CD14-positive monocyte (primary cell): ENCODE measurements around the gene ATXN1. TPM values are rescaled to one million over a fixed set of nuclear protein-coding genes. Genes with fewer than 3 reads are reported as not detected.

Experiments
- DNase-seq, 3 donors: peaks; one replicate each; pipeline ENCODE4 v3.0.0-alpha.2; 2011 to 2022
- H2AFZ ChIP-seq: 2 replicates; pipeline ENCODE4 v1.6.0; 2012; ENCODE audit warnings: mild to moderate bottlenecking, low read depth, low read length, inconsistent platforms; ENCODE audit not compliant: insufficient read depth, poor library complexity, severe bottlenecking
- H3K27ac ChIP-seq, 2 donors: 1 replicate in 1 of 2; 2 replicates in 1 of 2; pipeline ENCODE4 v1.5.1; 2012 to 2013; ENCODE audit warnings: low read length in 2 of 2, control low read depth in 1 of 2, inconsistent platforms in 1 of 2, low read depth in 1 of 2, mild to moderate bottlenecking in 1 of 2
- H3K27me3 ChIP-seq, 2 donors: one replicate each; pipeline versions ENCODE4 v1.6.0 to v1.6.1; 2011 to 2013; ENCODE audit warnings: low read length in 2 of 2; ENCODE audit not compliant: control insufficient read depth in 2 of 2, insufficient read depth in 2 of 2
- H3K36me3 ChIP-seq, 2 donors: replicated peaks in 1 of 2; 1 replicate in 1 of 2; 2 replicates in 1 of 2; pipeline versions ENCODE4 v1.5.1 to v1.6.1; 2012 to 2013; ENCODE audit warnings: low read length in 2 of 2, control low read depth in 1 of 2, inconsistent platforms in 1 of 2, mild to moderate bottlenecking in 1 of 2; ENCODE audit not compliant: insufficient read depth in 2 of 2, control insufficient read depth in 1 of 2
- H3K4me1 ChIP-seq, 2 donors: 1 replicate in 1 of 2; 2 replicates in 1 of 2; pipeline versions ENCODE4 v1.5.1 to v1.6.1; 2012 to 2013; ENCODE audit warnings: low read length in 2 of 2, control low read depth in 1 of 2, inconsistent platforms in 1 of 2, mild to moderate bottlenecking in 1 of 2, moderate library complexity in 1 of 2; ENCODE audit not compliant: insufficient read depth in 2 of 2, control insufficient read depth in 1 of 2
- H3K4me2 ChIP-seq: replicated peaks from 2 replicates; pipeline ENCODE3; 2012; ENCODE audit warnings: low read length, moderate library complexity, mild to moderate bottlenecking; ENCODE audit not compliant: poor library complexity, severe bottlenecking; ENCODE audit errors: extremely low read depth
- H3K4me3 ChIP-seq, 3 experiments: fragments of 200-600 bp in 1 of 3; sonication (generic) in 1 of 3; replicated peaks in 1 of 3; 1 replicate in 2 of 3; 2 replicates in 1 of 3; pipeline ENCODE4 v1.5.1; 2011 to 2013; ENCODE audit warnings: low read length in 3 of 3, mild to moderate bottlenecking in 3 of 3, control low read depth in 2 of 3, low read depth in 2 of 3, inconsistent platforms in 1 of 3, moderate library complexity in 1 of 3
- H3K79me2 ChIP-seq: 2 replicates; pipeline ENCODE4 v1.6.0; 2012; ENCODE audit warnings: mild to moderate bottlenecking, control low read depth, inconsistent platforms, low read length, moderate library complexity; ENCODE audit not compliant: insufficient read depth
- H3K9ac ChIP-seq: 2 replicates; pipeline ENCODE4 v1.6.0; 2017; ENCODE audit warnings: low read length, mild to moderate bottlenecking; ENCODE audit not compliant: insufficient read depth, poor library complexity, severe bottlenecking
- H3K9me3 ChIP-seq, 2 donors: replicated peaks in 1 of 2; 1 replicate in 1 of 2; 2 replicates in 1 of 2; pipeline versions ENCODE4 v1.5.1 to v1.6.1; 2012 to 2013; ENCODE audit warnings: low read length in 2 of 2, control low read depth in 1 of 2; ENCODE audit not compliant: control insufficient read depth in 1 of 2, insufficient read depth in 1 of 2
- H4K20me1 ChIP-seq: 2 replicates; pipeline ENCODE4 v1.6.0; 2012; ENCODE audit warnings: mild to moderate bottlenecking, low read length, control low read depth, moderate library complexity; ENCODE audit not compliant: insufficient read depth
- H3K27ac Mint-ChIP-seq, 7 donors: one replicate each; pipeline ENCODE4 v1.8.0; 2020; ENCODE audit warnings: mild to moderate bottlenecking in 7 of 7, mixed read lengths in 7 of 7, moderate library complexity in 6 of 7, inconsistent platforms in 2 of 7
- H3K27me3 Mint-ChIP-seq, 3 donors: one replicate each; pipeline ENCODE4 v1.8.0; 2021 to 2022; ENCODE audit warnings: low read depth in 3 of 3, mild to moderate bottlenecking in 3 of 3, mixed read lengths in 3 of 3, moderate library complexity in 3 of 3, inconsistent platforms in 1 of 3
- H3K36me3 Mint-ChIP-seq, 2 donors: one replicate each; pipeline ENCODE4 v1.8.0; 2020; ENCODE audit warnings: mixed read lengths in 2 of 2, inconsistent platforms in 1 of 2, mild to moderate bottlenecking in 1 of 2
- H3K4me1 Mint-ChIP-seq: one replicate; pipeline ENCODE4 v1.8.0; 2020; ENCODE audit warnings: mild to moderate bottlenecking, mixed read lengths
- H3K4me3 Mint-ChIP-seq, 2 donors: one replicate each; pipeline ENCODE4 v1.8.0; 2020; ENCODE audit warnings: mild to moderate bottlenecking in 2 of 2, mixed read lengths in 2 of 2, moderate library complexity in 1 of 2
- H3K9me3 Mint-ChIP-seq, 7 donors: one replicate each; pipeline ENCODE4 v1.8.0; 2020 to 2022; ENCODE audit warnings: mixed read lengths in 7 of 7, mild to moderate bottlenecking in 6 of 7, moderate library complexity in 6 of 7, inconsistent platforms in 2 of 7
- WGBS: methylation state at CpG from one replicate; pipeline ENCODE4 v1.1.5; 2013; ENCODE audit warnings: missing lambda C conversion rate; ENCODE audit not compliant: insufficient coverage; 5-methylcytosine and 5-hydroxymethylcytosine counted together
- intact Hi-C, 2 donors: fragments of 100-400 bp; cut with micrococcal nuclease; formaldehyde crosslinking; loops; one replicate each; pipeline versions ENCODE4 v1.15.0 to v1.15.1; 2023
- polyA plus RNA-seq, 3 donors: library from polyadenylated mRNA; depleted of rRNA in 1 of 3; unstranded in 2 of 3; stranded (reverse) in 1 of 3; fragments of 300-500 nt in 2 of 3; fragments of >200 nt in 1 of 3; fragmentation: Illumina TruSeq in 2 of 3; gene quantifications; 1 replicate in 2 of 3; 2 replicates in 1 of 3; pipeline ENCODE4 v1.2.3, GENCODE V29; 2012 to 2021
- TF ChIP-seq, protein P1 (sequence below): fragments of 200-600 bp; IDR thresholded peaks from one replicate; pipeline ENCODE4 v1.8.0; 2022; ENCODE audit warnings: antibody characterized with exemption, mild to moderate bottlenecking

ATXN1 gene
- polyA plus RNA-seq, 3 donors = 8.8 to 19.1 (median 10.9) TPM

DNA sequence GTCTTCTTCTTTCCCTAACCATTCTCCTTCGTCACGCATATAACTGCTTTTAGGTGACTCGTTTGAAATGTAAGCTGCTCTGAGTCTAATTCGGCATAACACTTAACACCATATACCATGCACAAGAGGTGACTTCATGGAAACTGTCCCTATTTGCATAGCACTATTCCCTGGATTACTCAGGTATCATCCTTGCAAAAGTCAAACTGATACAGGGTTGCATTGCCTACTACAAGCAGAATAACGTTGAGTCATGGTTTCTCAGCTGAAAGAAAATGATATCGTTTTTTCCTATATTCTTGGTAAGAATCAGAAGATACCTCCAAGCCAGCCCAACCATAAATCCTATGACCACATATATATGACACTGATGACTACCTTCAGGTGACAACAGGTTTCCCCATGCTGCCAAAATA, 227.5 kb downstream of the ATXN1 start:
- intact Hi-C loops = no loop called here
- no peaks in the 10 kb centered on the region for H3K4me1 Mint-ChIP-seq

DNA sequence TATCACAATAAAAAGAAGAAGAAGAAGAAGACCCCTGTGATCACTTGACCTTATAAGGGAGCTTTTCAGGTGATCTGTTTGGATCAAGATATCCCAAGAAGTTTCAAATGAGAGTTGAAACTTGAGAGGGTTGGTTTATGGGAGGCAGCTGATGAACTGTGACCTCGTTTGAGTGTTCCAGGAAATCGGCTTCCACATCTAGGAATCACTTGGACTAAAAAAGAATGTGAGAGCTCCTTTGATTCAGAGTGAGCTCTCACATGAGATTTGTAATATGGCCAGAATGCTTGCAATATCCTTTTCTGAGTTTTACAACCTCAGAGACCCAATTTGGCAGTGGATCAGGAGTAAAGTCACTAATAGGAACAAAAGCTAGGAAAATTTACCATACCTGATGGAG, 228.1 kb downstream of the ATXN1 start:
- no peaks in the 10 kb centered on the region for H3K36me3 ChIP-seq
- TF ChIP-seq, protein P1, sequence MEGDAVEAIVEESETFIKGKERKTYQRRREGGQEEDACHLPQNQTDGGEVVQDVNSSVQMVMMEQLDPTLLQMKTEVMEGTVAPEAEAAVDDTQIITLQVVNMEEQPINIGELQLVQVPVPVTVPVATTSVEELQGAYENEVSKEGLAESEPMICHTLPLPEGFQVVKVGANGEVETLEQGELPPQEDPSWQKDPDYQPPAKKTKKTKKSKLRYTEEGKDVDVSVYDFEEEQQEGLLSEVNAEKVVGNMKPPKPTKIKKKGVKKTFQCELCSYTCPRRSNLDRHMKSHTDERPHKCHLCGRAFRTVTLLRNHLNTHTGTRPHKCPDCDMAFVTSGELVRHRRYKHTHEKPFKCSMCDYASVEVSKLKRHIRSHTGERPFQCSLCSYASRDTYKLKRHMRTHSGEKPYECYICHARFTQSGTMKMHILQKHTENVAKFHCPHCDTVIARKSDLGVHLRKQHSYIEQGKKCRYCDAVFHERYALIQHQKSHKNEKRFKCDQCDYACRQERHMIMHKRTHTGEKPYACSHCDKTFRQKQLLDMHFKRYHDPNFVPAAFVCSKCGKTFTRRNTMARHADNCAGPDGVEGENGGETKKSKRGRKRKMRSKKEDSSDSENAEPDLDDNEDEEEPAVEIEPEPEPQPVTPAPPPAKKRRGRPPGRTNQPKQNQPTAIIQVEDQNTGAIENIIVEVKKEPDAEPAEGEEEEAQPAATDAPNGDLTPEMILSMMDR = no peak
- H3K4me2 ChIP-seq = no peak overlapping the region
- no peak overlapping the region for H3K27ac ChIP-seq
- H2AFZ ChIP-seq = no peak overlapping the region
- no peaks in the 10 kb centered on the region for H3K4me1 Mint-ChIP-seq
- H3K79me2 ChIP-seq = no peaks in the 10 kb centered on the region
- H3K36me3 Mint-ChIP-seq = peaks cover 5 to 18% of the 10 kb centered on the region in 2 donors
- no peak for DNase-seq
- H3K27me3 Mint-ChIP-seq = no peaks in the 10 kb centered on the region
- H3K4me1 ChIP-seq = no peaks in the 10 kb centered on the region
- H3K27me3 ChIP-seq = no peaks in the 10 kb centered on the region
- H3K27ac Mint-ChIP-seq = no peak overlapping the region
- H3K9me3 ChIP-seq = no peaks in the 10 kb centered on the region
- WGBS = no CpG with 5 or more reads among the region's 2 CpGs
- no peak overlapping the region for H3K4me3 ChIP-seq
- intact Hi-C loops = no loop called here
- H3K4me3 Mint-ChIP-seq = no peak overlapping the region
- no peaks in the 10 kb centered on the region for H4K20me1 ChIP-seq
- H3K9me3 Mint-ChIP-seq = peaks cover 0 to 2% (median 0%) of the 10 kb centered on the region in 7 donors
- no peak overlapping the region for H3K9ac ChIP-seq

More for the DNA sequence above, 227.5 kb downstream of the ATXN1 start:
- Histone ChIP-seq H3K9ac (no peak overlapping the region), H3K27ac (no peak overlapping the region), H4K20me1 (no peaks in the 10 kb centered on the region), H3K79me2 (no peaks in the 10 kb centered on the region), H3K4me3 (no peak overlapping the region), H3K9me3 (no peaks in the 10 kb centered on the region), H3K36me3 (no peaks in the 10 kb centered on the region), H3K27me3 (no peaks in the 10 kb centered on the region), H3K4me2 (no peak overlapping the region), H2AFZ (no peak overlapping the region), H3K4me1 (no peaks in the 10 kb centered on the region)
- DNase-seq = no peak
- peaks cover 0 to 2% (median 0%) of the 10 kb centered on the region in 7 donors for H3K9me3 Mint-ChIP-seq
- 97% methylated on average over 4 of the region's 6 CpGs for WGBS
- peaks cover 5 to 16% of the 10 kb centered on the region in 2 donors for H3K36me3 Mint-ChIP-seq
- H3K27me3 Mint-ChIP-seq = no peaks in the 10 kb centered on the region
- no peak overlapping the region for H3K27ac Mint-ChIP-seq
- no peak overlapping the region for H3K4me3 Mint-ChIP-seq
- TF ChIP-seq, protein P1 = no peak
